Fibroblast of upper back skin (primary cell): ENCODE measurements around the gene PARK7.

Experiments used
- DNase-seq: peaks from one replicate; pipeline ENCODE4 v3.0.0-alpha.2; 2013

The PARK7 gene

GRCh38 chr1:7985851-7986612 lies 24.5 kb downstream of the PARK7 start:
- DNase-seq: no peak

DNA sequence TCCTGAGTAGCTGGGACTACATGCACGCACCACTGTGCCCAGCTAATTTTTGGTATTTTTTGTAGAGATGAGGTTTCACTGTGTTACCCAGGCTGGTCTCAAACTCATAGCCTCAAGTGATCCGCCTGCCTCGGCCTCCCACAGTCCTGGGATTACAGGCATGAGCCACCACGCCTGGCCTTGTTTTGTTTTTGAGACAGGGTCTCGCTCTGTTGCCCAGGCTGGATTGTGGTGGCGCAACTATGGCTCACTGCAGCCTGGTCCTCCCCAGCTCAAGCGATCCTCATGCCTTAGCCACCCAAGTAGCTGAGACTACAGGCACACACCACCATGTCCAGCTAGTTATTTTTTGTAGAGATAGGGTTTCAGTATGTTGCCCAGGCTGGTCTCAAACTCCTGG lies 26.0 kb downstream of the PARK7 start:
- DNase-seq: no peak

GRCh38 chr1:7988576-7988975 lies 27.1 kb downstream of the PARK7 start:
- peak; percentile 12 for DNase-seq

DNA sequence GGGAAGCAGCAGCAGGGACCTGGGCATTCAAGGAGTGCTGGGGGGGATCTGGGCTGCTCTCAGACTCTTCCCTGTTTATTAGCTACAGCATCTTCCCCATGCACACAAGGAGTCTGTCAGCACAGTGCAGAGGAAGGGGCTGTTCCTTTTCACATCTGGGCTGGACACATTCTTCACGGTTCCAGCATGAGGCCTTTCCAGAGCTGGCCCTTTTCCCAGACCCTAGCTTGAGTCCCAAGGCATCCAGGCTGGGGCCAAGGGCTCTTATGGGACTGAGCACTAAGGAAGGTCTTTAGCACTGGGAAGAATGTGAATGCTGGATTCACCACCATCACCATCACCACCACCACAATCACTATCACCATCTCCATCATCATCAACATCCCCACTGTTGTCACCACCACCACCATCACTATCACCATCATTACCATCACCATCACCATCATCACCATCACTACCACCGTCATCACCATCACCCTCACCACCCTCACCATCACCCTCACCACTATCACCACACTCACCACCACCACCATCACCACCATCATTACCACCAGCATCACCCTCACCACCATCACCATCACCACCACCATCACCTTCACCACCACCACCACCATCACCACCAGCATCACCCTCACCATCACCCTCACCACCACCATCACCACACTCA lies 28.4 kb downstream of the PARK7 start:
- DNase-seq: peak; percentile 27

- DNase-seq: no peak
Observed at GRCh38 chr1:7991504-7992440, 30.3 kb downstream of the PARK7 start.

DNA sequence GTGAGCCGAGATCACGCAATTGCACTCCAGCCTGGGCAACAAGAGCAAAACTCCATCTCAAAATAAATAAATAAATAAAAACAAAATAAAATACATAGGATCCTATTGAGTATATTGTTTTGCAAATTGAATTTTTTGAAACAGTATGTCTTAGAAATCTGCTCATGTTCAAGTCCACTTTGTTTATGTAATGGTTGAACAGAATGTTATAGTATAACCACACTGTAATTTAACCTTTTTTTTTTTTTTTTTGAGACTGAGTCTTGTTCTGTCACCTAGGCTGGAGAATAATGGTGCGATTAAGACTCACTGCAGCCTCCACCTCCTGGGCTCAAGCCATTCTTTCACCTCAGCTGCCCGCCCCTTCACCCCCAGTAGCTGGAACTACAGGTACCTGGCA lies 31.4 kb downstream of the PARK7 start:
- no peak for DNase-seq

- peak; percentile 91 for DNase-seq
Observed at GRCh38 chr1:7993593-7994479, 32.3 kb downstream of the PARK7 start.

DNA sequence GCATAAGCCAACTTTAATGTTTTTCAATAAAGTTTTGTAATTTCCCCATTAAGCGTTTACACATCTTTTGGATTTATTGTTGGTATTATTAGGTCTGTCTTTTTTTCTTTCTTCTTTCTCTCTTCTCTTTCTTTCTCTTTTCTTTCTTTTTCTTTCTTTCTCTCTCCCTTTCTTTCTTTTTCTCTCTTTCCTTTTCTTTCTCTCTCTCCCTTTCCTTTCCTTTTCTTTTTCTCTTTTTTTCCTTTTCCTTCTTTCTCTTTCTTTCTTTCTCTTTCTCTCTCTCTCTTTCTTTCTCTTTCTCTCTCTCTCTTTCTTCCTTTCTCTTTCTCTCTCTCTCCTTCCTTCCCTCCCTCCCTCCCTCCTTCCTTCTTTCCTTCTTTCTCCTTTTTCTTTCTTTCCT lies 33.3 kb downstream of the PARK7 start:
- no peak for DNase-seq

DNA sequence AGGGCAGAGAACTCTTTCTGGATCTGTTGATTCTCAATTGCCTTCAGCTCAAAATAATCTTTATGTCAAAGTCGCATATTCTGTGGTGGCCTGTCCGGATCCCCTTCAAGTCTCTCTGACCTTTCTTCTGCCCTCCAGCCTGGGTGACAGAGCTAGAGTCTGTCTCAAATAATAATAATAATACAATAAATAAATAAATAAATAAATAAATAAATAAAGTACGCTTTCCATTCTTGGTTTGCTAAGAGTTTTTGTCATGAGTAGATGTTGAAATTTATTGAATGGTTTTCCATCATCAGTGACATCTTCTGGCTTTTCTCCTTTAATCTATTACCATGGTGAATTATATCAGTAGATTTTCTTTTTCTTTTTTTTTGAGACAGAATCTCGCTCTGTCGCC lies 33.9 kb downstream of the PARK7 start:
- DNase-seq: no peak

GRCh38 chr1:8002329-8002910 lies 40.9 kb downstream of the PARK7 start:
- no peak for DNase-seq

- no peak for DNase-seq
Observed at GRCh38 chr1:8002921-8003320, 41.4 kb downstream of the PARK7 start.

DNA sequence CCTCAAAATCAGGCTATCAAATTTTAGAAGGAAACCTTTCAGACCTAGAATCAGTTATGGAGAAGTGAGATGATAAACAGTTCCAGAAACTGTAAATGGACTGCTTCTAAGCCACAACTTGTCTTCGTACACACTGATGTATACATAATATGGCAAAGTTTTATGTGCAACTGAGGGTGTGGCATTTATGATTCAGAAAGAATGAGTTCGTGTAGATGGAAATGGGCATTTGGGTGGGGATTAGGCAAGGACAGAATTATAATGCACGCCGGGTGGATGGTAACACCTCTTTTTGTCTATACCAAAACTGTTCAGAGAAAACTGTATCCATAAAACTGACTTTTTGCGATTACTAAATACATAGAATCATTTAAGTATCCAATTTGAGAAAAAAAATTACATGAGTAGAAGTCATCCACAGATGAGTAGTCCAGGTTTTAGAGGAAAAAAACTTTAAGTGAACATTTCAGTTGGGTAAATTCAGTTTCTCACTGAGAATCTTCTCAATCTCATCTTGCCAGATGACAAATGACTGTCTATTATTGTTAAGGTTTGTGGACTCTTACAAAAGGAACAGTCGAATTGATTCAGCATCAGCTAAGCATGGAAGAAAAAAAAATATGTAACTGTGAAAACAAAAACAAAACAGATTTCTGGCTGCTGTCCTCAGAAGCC lies 42.1 kb downstream of the PARK7 start:
- DNase-seq: no peak

DNA sequence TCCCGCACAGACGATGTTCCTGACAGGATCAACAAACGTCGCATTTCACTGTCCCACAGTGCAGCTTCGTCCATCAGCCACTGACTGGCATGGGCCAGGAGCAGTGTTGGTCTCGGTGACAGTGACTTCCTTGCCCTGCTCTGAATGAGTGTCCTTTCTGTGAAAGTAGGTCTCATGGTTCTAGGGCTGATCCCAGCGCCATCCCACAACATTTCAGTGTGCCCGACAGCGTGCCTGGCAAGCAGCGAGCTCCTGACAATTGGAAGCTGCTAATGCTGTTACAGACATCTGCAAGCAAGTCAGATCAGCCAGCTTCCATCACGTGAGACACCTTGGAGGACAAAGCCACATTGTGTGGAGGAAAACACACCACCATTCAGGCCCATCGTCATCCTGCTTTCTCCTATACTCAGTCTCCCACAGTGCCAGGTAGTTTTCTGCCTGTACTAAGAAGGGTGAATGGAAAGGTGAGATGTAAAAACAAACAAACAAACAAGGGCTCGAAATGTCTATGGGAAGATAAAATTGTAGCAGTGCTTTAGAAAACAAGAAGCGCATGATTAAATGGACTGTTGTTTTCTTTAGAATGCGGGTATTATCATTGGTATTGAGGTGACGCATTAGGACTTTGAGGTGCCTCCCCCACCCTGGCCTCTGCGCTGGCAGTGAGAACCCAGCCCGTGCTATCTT lies 42.7 kb downstream of the PARK7 start:
- DNase-seq: no peak

DNA sequence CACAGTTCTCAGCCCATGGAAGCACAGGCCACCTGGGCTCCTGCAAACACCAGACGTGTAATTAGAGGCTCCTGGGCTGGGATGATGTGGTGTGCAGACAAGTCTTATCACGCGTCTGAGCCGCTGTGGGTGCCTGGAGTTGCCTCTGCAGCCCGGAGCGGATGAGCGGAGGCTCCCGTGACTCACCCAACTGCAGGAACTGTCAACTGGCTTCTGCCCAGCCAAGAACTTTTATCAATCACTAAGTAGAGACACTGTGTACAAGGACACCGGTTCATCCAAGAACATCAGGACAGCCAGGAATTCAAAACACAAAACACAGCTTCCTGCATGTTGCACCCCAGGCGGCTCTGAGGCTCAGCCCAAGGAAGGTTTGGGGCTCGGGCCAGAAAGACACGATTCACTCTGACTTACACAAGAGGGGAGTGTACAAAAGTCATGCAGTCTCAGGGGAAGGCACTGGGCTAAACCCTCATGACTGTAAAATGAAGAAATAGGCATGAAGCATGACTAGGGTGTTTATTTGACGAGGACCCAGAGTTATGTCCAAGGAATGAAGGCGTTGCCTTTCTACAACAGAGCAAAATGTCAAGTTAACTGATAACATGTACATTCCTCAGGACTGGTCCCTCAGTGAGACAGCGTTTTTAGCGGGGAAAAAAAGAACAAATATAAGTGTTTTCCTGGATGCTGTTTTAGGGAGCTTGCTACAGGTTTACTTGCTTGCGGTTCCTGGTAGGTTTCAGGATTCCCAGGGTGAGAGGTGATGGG lies 43.5 kb downstream of the PARK7 start:
- DNase-seq: peak; percentile 92

GRCh38 chr1:8006037-8006963 lies 44.8 kb downstream of the PARK7 start:
- DNase-seq: no peak

GRCh38 chr1:8009043-8010002 lies 47.8 kb downstream of the PARK7 start:
- no peak for DNase-seq

- DNase-seq: no peak
Observed at GRCh38 chr1:8010080-8010664, 48.7 kb downstream of the PARK7 start.
